ENCODE data around the gene STIM1.

DNA sequence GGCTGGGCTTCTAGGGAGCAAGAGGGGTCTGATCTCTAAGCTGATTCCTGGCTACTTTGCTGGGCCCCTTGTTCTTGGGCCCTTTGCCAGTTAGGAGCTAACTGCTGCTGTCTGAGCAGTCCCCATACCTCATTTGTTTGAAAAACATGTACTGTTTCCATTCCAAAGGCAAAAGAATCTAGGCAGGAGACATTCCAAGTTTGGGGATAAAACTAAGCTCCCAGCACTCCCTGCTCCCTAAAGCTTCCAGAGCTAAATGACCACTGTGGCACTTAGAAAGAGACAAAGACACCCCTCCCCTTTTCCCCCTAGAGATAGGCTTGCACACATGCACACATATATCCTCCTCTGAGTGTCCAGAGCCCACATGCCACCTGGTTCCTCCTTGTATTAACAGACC is 216.4 kb downstream of the STIM1 start:
- TF ChIP-seq EZH2 (IDR thresholded peaks at IDR 0.05), result no peak
- no peak for TF ChIP-seq POLR2AphosphoS5 (IDR thresholded peaks at IDR 0.05; ENCODE audit: borderline replicate concordance, low read depth, low read length)
- TF ChIP-seq FOXP2 (optimal IDR thresholded peaks at IDR 0.05; ENCODE audit: control extremely low read depth, extremely low read length, insufficient read depth), result no peak
